HG02678 (cell line): ENCODE measurements around the gene KRT12.
"Not testable (repeated sequence)": the region's sequence is repeated elsewhere in the genome, so short reads cannot be mapped to it uniquely, and the experiment has no call there.

Source experiments
- ATAC-seq: cut with Tn5 transposase; IDR thresholded peaks from one replicate; pipeline ENCODE4 v1.9.1; 2021; ENCODE audit warnings: mild to moderate bottlenecking, moderate library complexity; ENCODE audit not compliant: unreplicated experiment

Gene KRT12

GRCh38 chr17:40884708-40885512 is 17.9 kb upstream of the KRT12 start, which contains the start of gene KRT20:
Gene KRT20, minus strand, starts transcription at chr17:40885242. Its CDS starts 57 bp downstream, at chr17:40885185.
- no peak for ATAC-seq

- no peak for ATAC-seq
Observed at GRCh38 chr17:40883626-40884334, 16.8 kb upstream of the KRT12 start.

GRCh38 chr17:40883031-40883430 is 16.0 kb upstream of the KRT12 start:
- ATAC-seq = no peak

- no peak for ATAC-seq
Observed at GRCh38 chr17:40879026-40879425, 12.0 kb upstream of the KRT12 start.

GRCh38 chr17:40878044-40878443 is 11.0 kb upstream of the KRT12 start:
- ATAC-seq = no peak

- no peak for ATAC-seq
Observed at GRCh38 chr17:40873801-40874200, 6.8 kb upstream of the KRT12 start.

- ATAC-seq = no peak
Observed at GRCh38 chr17:40873255-40873654, 6.2 kb upstream of the KRT12 start.

GRCh38 chr17:40872416-40872815 is 5.4 kb upstream of the KRT12 start:
- ATAC-seq = no peak

- no peak for ATAC-seq
Observed at GRCh38 chr17:40871316-40871715, 4.3 kb upstream of the KRT12 start.

GRCh38 chr17:40870136-40870535 is 3.1 kb upstream of the KRT12 start:
- no peak for ATAC-seq

GRCh38 chr17:40864661-40865390 is 2.2 kb downstream of the KRT12 start:
- ATAC-seq = no peak

GRCh38 chr17:40862985-40863733 is 3.9 kb downstream of the KRT12 start:
- no peak for ATAC-seq

GRCh38 chr17:40859536-40859935 is 7.5 kb downstream of the KRT12 start:
- no peak for ATAC-seq

- not testable (repeated sequence) for ATAC-seq
Observed at GRCh38 chr17:40858667-40859066, 8.4 kb downstream of the KRT12 start.

- no peak for ATAC-seq
Observed at GRCh38 chr17:40857535-40857934, 9.5 kb downstream of the KRT12 start.

- ATAC-seq = no peak
Observed at GRCh38 chr17:40854175-40854814, 12.7 kb downstream of the KRT12 start.

GRCh38 chr17:40852364-40852763 is 14.7 kb downstream of the KRT12 start:
- ATAC-seq = no peak

- ATAC-seq = no peak
Observed at GRCh38 chr17:40850293-40850972, 16.6 kb downstream of the KRT12 start.

GRCh38 chr17:40849723-40850122 is 17.3 kb downstream of the KRT12 start:
- no peak for ATAC-seq
